ENCODE results near the gene ATP10A.

DNA sequence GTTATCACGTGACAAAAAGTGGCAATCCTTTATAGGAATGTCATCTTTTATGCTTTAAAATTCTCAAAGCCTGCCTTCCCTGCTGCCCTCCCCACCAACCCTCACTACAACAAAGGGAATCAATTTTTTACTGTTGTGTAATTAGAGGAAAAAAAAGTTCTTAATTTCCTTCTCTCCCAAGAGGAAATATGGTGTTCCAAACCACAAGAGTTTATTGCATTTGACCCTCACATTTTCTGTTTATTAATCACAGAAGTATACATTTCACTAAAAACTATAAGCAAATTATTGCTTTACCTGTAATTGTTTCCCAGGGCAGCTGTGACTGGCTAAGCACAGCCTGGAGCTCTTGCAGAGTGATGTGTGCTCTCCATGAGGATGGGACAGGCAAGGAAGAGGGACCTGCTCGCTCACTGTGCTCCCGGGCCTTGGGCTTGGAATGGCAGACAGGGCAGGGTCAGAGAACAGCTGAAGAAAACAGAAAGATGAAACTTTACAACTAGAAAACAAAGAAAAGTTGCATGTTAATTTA lies 31.3 kb upstream of the ATP10A start:
- TF ChIP-seq, protein P1, sequence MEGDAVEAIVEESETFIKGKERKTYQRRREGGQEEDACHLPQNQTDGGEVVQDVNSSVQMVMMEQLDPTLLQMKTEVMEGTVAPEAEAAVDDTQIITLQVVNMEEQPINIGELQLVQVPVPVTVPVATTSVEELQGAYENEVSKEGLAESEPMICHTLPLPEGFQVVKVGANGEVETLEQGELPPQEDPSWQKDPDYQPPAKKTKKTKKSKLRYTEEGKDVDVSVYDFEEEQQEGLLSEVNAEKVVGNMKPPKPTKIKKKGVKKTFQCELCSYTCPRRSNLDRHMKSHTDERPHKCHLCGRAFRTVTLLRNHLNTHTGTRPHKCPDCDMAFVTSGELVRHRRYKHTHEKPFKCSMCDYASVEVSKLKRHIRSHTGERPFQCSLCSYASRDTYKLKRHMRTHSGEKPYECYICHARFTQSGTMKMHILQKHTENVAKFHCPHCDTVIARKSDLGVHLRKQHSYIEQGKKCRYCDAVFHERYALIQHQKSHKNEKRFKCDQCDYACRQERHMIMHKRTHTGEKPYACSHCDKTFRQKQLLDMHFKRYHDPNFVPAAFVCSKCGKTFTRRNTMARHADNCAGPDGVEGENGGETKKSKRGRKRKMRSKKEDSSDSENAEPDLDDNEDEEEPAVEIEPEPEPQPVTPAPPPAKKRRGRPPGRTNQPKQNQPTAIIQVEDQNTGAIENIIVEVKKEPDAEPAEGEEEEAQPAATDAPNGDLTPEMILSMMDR (IDR thresholded peaks at IDR 0.05), result no peak
- TF ChIP-seq POLR2AphosphoS5 (IDR thresholded peaks at IDR 0.05; ENCODE audit: insufficient read depth in 1 of 2, low read depth in 1 of 2) (no peak), POLR2A (IDR thresholded peaks at IDR 0.05) (no peak)
